ENCODE results near the gene EEFSEC. TPM values are rescaled to one million over a fixed set of nuclear protein-coding genes. Genes with fewer than 3 reads are reported as not detected.

EEFSEC gene
- total RNA-seq, 1 experiment from 2014 or later: 37.7 TPM

DNA sequence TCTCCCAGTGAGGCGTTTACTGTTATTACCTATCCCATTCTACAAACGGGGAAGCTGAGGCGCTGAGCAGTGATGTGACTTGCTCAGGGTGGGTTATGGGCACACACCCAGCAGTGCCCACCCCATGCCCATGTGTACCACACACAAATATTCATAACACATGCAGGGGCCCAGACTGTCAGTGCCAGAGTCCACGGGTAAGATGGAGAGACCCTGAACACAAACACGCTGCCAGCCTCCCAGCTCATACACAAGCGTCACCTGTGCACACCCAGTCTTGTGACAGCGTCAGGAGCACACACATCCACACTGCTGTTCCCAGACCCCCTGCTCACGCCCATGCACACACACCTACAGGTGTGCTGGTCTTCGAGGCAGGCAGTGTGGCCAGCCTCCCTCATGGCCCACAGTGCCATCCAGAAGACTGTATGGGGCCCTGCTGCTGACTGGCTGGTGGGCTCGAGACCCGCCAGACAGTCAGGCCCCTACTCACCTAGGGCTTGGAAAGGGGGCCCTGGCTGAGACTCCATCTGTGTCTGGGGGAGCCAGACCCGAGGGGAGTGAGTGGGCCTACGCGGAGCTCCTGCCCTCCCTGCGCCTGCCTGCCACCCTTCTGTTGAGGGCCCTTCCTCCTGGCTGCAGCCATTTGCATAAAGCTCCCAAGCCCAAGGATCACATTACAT lies 274.0 kb downstream of the EEFSEC start:
- BruUV-seq (replicated peaks): no TSS peak
- peaks cover 26% of the 10 kb centered on the region for H3K4me1 Mint-ChIP-seq (ENCODE audit: low read depth, unreplicated experiment)
- peaks cover 15% of the 10 kb centered on the region for H3K36me3 Mint-ChIP-seq (ENCODE audit: insufficient read depth, unreplicated experiment)
- TF ChIP-seq, protein P1, sequence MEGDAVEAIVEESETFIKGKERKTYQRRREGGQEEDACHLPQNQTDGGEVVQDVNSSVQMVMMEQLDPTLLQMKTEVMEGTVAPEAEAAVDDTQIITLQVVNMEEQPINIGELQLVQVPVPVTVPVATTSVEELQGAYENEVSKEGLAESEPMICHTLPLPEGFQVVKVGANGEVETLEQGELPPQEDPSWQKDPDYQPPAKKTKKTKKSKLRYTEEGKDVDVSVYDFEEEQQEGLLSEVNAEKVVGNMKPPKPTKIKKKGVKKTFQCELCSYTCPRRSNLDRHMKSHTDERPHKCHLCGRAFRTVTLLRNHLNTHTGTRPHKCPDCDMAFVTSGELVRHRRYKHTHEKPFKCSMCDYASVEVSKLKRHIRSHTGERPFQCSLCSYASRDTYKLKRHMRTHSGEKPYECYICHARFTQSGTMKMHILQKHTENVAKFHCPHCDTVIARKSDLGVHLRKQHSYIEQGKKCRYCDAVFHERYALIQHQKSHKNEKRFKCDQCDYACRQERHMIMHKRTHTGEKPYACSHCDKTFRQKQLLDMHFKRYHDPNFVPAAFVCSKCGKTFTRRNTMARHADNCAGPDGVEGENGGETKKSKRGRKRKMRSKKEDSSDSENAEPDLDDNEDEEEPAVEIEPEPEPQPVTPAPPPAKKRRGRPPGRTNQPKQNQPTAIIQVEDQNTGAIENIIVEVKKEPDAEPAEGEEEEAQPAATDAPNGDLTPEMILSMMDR (IDR thresholded peaks at IDR 0.05; ENCODE audit: unreplicated experiment): no peak
- intact Hi-C loops (cut with micrococcal nuclease; ENCODE audit: unreplicated experiment): no loop called here
- CTCF ChIA-PET: interaction anchor here (0.8 to 2.8 kb wide), 5 partner anchors 28 to 157 kb away, joined by 3 to 14 read pairs (median 6); no protein-coding TSS in a partner anchor
- peaks cover 43% of the 10 kb centered on the region for H3K27me3 Mint-ChIP-seq (ENCODE audit: unreplicated experiment)
- H3K4me3 Mint-ChIP-seq (ENCODE audit: low read depth, unreplicated experiment): no peak overlapping the region
- no peak overlapping the region for H3K27ac Mint-ChIP-seq (ENCODE audit: unreplicated experiment)
- no peak for DNase-seq
- no peaks in the 10 kb centered on the region for H3K9me3 Mint-ChIP-seq (ENCODE audit: low read depth, unreplicated experiment)

DNA sequence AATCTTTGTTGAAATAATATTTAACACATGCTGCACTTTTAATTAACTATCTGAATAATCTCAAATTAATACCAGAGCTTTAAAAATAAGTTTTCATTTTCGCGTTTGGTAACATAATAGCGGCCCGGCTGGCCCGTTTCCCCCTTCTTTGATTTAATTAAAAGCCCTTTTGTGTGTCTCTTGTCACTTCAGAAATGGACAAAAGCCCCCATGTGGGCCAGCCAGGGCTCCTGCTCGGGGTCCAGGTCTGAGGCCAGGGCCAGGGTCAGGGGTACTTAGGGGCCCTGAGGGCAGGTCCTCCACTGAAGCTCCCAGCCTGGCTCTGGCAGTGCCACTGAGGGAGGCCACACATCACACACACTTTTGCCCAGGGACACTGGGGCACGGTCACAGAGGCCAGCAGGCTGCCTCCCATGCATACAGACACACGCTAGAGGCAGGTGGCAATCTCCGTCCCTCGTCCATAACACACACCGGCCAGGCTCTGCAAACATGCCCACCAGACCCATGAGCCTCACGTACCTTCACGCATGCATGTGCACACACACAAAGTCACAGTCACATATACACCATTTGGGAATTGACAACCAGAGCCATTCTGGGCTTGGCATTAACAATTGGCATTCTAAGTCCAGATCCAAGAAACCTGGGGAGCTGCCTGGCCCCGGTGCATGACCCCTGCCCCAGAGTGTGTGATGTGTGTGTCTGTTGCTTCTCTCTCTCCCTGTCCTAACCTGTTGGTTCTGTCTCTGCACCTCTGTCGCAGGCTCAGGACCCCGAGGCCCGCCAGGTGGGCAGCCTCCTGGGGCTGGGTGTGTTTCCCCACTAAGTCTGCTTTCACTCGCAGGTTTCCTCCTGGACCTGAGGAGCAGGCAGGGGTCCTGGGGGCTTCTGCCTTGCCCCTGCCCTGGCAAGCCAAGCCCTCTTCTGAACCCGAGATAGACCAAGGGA lies 274.9 kb downstream of the EEFSEC start:
- H3K36me3 Mint-ChIP-seq (ENCODE audit: insufficient read depth, unreplicated experiment): peaks cover 20% of the 10 kb centered on the region

DNA sequence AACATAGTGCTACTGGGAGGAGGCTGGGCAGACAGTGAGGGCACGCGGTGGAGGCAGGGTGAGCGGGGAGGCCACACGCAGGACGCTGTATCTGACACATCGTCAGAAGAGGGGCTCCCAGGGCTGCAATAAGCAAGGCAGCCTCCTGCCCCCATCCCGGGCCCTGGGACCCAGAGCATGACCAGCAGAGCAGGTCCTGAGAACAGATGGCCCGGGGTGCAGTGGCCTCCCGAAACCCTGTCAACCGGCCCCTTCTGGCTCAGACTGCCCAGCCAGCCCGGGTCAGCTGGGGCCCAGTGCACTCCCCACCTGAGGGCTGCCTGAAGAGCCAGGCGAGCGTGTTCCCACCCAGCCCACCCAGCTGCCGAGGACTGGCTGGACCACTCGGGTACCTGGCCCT lies 276.0 kb downstream of the EEFSEC start:
- H3K27me3 Mint-ChIP-seq (ENCODE audit: unreplicated experiment): peaks cover 44% of the 10 kb centered on the region

More for the DNA sequence above, 274.9 kb downstream of the EEFSEC start:
- Mint-ChIP-seq H3K9me3 (ENCODE audit: low read depth, unreplicated experiment) (no peaks in the 10 kb centered on the region), H3K4me3 (ENCODE audit: low read depth, unreplicated experiment) (no peak overlapping the region), H3K27me3 (ENCODE audit: unreplicated experiment) (peaks cover 49% of the 10 kb centered on the region), H3K27ac (ENCODE audit: unreplicated experiment) (no peak overlapping the region), H3K4me1 (ENCODE audit: low read depth, unreplicated experiment) (peaks cover 30% of the 10 kb centered on the region)
- no TSS peak for BruUV-seq (replicated peaks)
- no peak for DNase-seq
- TF ChIP-seq, protein P1 (IDR thresholded peaks at IDR 0.05; ENCODE audit: unreplicated experiment): no peak
- CTCF ChIA-PET: interaction anchor here (2.8 kb wide), 1 partner anchor 61 kb away, joined by 14 read pairs; no protein-coding TSS in a partner anchor
- intact Hi-C loops (cut with micrococcal nuclease; ENCODE audit: unreplicated experiment): no loop called here

DNA sequence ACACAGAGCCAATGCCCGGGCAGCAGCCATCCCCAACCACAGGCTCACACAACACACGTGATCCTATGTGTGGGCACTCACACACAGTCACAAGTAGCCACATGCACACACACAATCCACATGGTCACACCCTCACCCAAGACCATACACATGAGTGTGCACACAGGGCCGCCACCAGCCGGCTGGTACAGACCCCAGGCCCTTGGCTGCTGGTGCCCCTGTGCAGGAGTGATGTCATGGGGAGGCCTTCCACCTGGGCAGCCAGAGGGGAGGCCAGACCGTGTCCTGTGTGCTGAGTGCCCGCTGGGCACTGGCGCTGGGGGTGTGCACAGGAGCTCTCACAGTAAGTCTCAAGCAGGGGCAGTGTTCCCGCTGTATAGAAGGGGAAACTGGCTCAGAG lies 276.5 kb downstream of the EEFSEC start:
- CTCF ChIA-PET: interaction anchor here (1.7 kb wide), 1 partner anchor 155 kb away, joined by 4 read pairs; no protein-coding TSS in a partner anchor
- intact Hi-C loops (cut with micrococcal nuclease; ENCODE audit: unreplicated experiment): no loop called here
- Mint-ChIP-seq H3K9me3 (ENCODE audit: low read depth, unreplicated experiment) (no peaks in the 10 kb centered on the region), H3K4me1 (ENCODE audit: low read depth, unreplicated experiment) (peaks cover 25% of the 10 kb centered on the region), H3K4me3 (ENCODE audit: low read depth, unreplicated experiment) (no peak overlapping the region), H3K27me3 (ENCODE audit: unreplicated experiment) (peaks cover 40% of the 10 kb centered on the region), H3K36me3 (ENCODE audit: insufficient read depth, unreplicated experiment) (peaks cover 25% of the 10 kb centered on the region), H3K27ac (ENCODE audit: unreplicated experiment) (no peak overlapping the region)
- no peak for DNase-seq
- no TSS peak for BruUV-seq (replicated peaks)
- TF ChIP-seq, protein P1 (IDR thresholded peaks at IDR 0.05; ENCODE audit: unreplicated experiment): no peak

More for the DNA sequence above, 276.0 kb downstream of the EEFSEC start:
- DNase-seq: no peak
- no peaks in the 10 kb centered on the region for H3K9me3 Mint-ChIP-seq (ENCODE audit: low read depth, unreplicated experiment)
- H3K27ac Mint-ChIP-seq (ENCODE audit: unreplicated experiment): no peak overlapping the region
- H3K36me3 Mint-ChIP-seq (ENCODE audit: insufficient read depth, unreplicated experiment): peaks cover 25% of the 10 kb centered on the region
- TF ChIP-seq, protein P1 (IDR thresholded peaks at IDR 0.05; ENCODE audit: unreplicated experiment): no peak
- no peak overlapping the region for H3K4me3 Mint-ChIP-seq (ENCODE audit: low read depth, unreplicated experiment)
- BruUV-seq (replicated peaks): no TSS peak
- CTCF ChIA-PET: no interaction called here
- intact Hi-C loops (cut with micrococcal nuclease; ENCODE audit: unreplicated experiment): no loop called here
- H3K4me1 Mint-ChIP-seq (ENCODE audit: low read depth, unreplicated experiment): peaks cover 30% of the 10 kb centered on the region

Measured in Calu3 (cell line).